B cell (primary cell): ENCODE measurements around the gene MYO18A. TPM values are rescaled to one million over a fixed set of nuclear protein-coding genes. Genes with fewer than 3 reads are reported as not detected.

ENCODE experiments used
- ATAC-seq: fragments of 200-7000 bp; cut with Tn5 transposase; one replicate; pipeline ENCODE4 v1.10.0; 2021; ENCODE audit warnings: low read depth, mild to moderate bottlenecking, moderate number of reproducible peaks, moderate library complexity
- CTCF ChIA-PET: fragments of 350-600 bp; sonication (Branson Sonifier 250); formaldehyde crosslinking; loops from one replicate; lab custom pipeline; 2021; ENCODE audit warnings: antibody characterized with exemption, inconsistent platforms; lab: Charles Lee
- POLR2A ChIA-PET: fragments of 350-600 bp; sonication (Branson Sonifier 250); formaldehyde crosslinking; loops from one replicate; lab custom pipeline; 2021; ENCODE audit warnings: antibody characterized with exemption; lab: Charles Lee
- DNase-seq: peaks from one replicate; pipeline ENCODE4 v3.0.0; 2013
- H2AFZ ChIP-seq: 2 replicates; pipeline ENCODE4 v1.6.1; 2012; ENCODE audit warnings: mild to moderate bottlenecking, low read depth, low read length; ENCODE audit not compliant: insufficient read depth, poor library complexity, severe bottlenecking
- H3K27ac ChIP-seq, 2 donors: 1 replicate in 1 of 2; 2 replicates in 1 of 2; pipeline ENCODE4 v1.5.1; 2012 to 2013; ENCODE audit warnings: low read length in 2 of 2, mild to moderate bottlenecking in 2 of 2, moderate library complexity in 1 of 2
- H3K27me3 ChIP-seq, 4 experiments: fragments of 200-600 bp in 1 of 4; sonication (generic) in 1 of 4; replicated peaks in 1 of 4; 1 replicate in 2 of 4; 2 replicates in 2 of 4; pipeline versions ENCODE4 v1.6.1 to v1.7.0; 2013 to 2016; ENCODE audit warnings: low read length in 3 of 4, mild to moderate bottlenecking in 2 of 4, mixed read lengths in 1 of 4, moderate library complexity in 1 of 4; ENCODE audit not compliant: insufficient read depth in 4 of 4, control insufficient read depth in 3 of 4; ENCODE audit errors: control extremely low read depth in 1 of 4
- H3K36me3 ChIP-seq, 2 experiments: replicated peaks in 1 of 2; 1 replicate in 1 of 2; 2 replicates in 1 of 2; pipeline versions ENCODE4 v1.6.1 to v1.7.1; 2013; ENCODE audit warnings: low read length in 1 of 2; ENCODE audit not compliant: insufficient read depth in 2 of 2, control insufficient read depth in 1 of 2; ENCODE audit errors: control extremely low read depth in 1 of 2, extremely low read depth in 1 of 2
- H3K4me1 ChIP-seq, 2 donors: fragments of 200-600 bp in 1 of 2; sonication (generic) in 1 of 2; 1 replicate in 1 of 2; 2 replicates in 1 of 2; pipeline versions ENCODE4 v1.5.1 to v1.6.1; 2013 to 2017; ENCODE audit warnings: low read length in 2 of 2; ENCODE audit not compliant: control insufficient read depth in 2 of 2, insufficient read depth in 2 of 2
- H3K4me2 ChIP-seq: replicated peaks from 2 replicates; pipeline ENCODE3; 2012; ENCODE audit warnings: mild to moderate bottlenecking, low read depth, low read length; ENCODE audit not compliant: poor library complexity, severe bottlenecking
- H3K4me3 ChIP-seq, 5 experiments: fragments of 200-600 bp in 1 of 5; sonication (generic) in 1 of 5; 1 replicate in 3 of 5; 2 replicates in 2 of 5; pipeline versions ENCODE4 v1.5.1 to v1.7.0; 2011 to 2016; ENCODE audit warnings: low read length in 4 of 5, mild to moderate bottlenecking in 4 of 5, low read depth in 2 of 5, control low read depth in 1 of 5, moderate library complexity in 1 of 5; ENCODE audit not compliant: insufficient read depth in 1 of 5; ENCODE audit errors: control extremely low read depth in 1 of 5, extremely low read depth in 1 of 5
- H3K79me2 ChIP-seq: fragments of 200-600 bp; sonication (generic); one replicate; pipeline ENCODE4 v1.6.0; 2016; ENCODE audit warnings: low read length; ENCODE audit not compliant: control insufficient read depth, insufficient read depth
- H3K9ac ChIP-seq: fragments of 200-600 bp; sonication (generic); 2 replicates; pipeline ENCODE4 v1.6.1; 2017; ENCODE audit warnings: mild to moderate bottlenecking, low read length, moderate library complexity
- H3K9me3 ChIP-seq, 3 donors: one replicate each; pipeline versions ENCODE4 v1.6.1 to v1.7.1; 2013; ENCODE audit warnings: low read length in 2 of 3; ENCODE audit not compliant: control insufficient read depth in 2 of 3, insufficient read depth in 1 of 3; ENCODE audit errors: control extremely low read depth in 1 of 3
- H4K20me1 ChIP-seq: 2 replicates; pipeline ENCODE4 v1.6.0; 2012; ENCODE audit warnings: mild to moderate bottlenecking, low read length; ENCODE audit not compliant: insufficient read depth, control insufficient read depth, poor library complexity, severe bottlenecking
- H3K27ac Mint-ChIP-seq: one replicate; pipeline ENCODE4 v1.8.0; 2021; ENCODE audit warnings: mixed read lengths
- H3K27me3 Mint-ChIP-seq: one replicate; pipeline ENCODE4 v1.8.0; 2021; ENCODE audit warnings: mixed read lengths
- H3K4me1 Mint-ChIP-seq: one replicate; pipeline ENCODE4 v1.8.0; 2021; ENCODE audit warnings: mixed read lengths
- H3K4me3 Mint-ChIP-seq: one replicate; pipeline ENCODE4 v1.8.0; 2021; ENCODE audit warnings: mixed read lengths
- H3K9me3 Mint-ChIP-seq: one replicate; pipeline ENCODE4 v1.8.0; 2022; ENCODE audit warnings: mixed read lengths; ENCODE audit not compliant: insufficient read depth
- CTCF ChIP-seq: fragments of 200-600 bp; IDR thresholded peaks from one replicate; pipeline ENCODE4 v1.8.0; 2022; ENCODE audit warnings: antibody characterized with exemption, mild to moderate bottlenecking
- EZH2 ChIP-seq: IDR thresholded peaks from 2 replicates; pipeline ENCODE4 v1.6.1; 2012; ENCODE audit warnings: borderline replicate concordance, low read depth, mild to moderate bottlenecking, moderate library complexity, low read length; ENCODE audit not compliant: insufficient read depth, poor library complexity, severe bottlenecking
- WGBS: methylation state at CpG from one replicate; pipeline ENCODE4 v1.1.5; 2013; ENCODE audit warnings: missing lambda C conversion rate; ENCODE audit not compliant: insufficient coverage; 5-methylcytosine and 5-hydroxymethylcytosine counted together
- intact Hi-C: fragments of 100-400 bp; cut with micrococcal nuclease; formaldehyde crosslinking; loops from one replicate; pipeline ENCODE4 v1.10.0; 2022
- polyA plus RNA-seq: library from polyadenylated mRNA; depleted of rRNA; stranded (reverse); fragments of >200 nt; gene quantifications from 2 replicates; pipeline ENCODE4 v1.2.3, GENCODE V29; 2012
- total RNA-seq, 2 donors: library from RNA; stranded (reverse); fragments of 120-200 nt in 1 of 2; gene quantifications; 1 replicate in 1 of 2; 2 replicates in 1 of 2; pipeline versions ENCODE4 v1.2.3 to v1.2.4, GENCODE V29; 2013 to 2022

Gene MYO18A
- total and polyA plus RNA-seq, 2 donors (not counting 1 experiment from before 2014, with no cell fraction given), result 72.2 to 155 TPM

DNA sequence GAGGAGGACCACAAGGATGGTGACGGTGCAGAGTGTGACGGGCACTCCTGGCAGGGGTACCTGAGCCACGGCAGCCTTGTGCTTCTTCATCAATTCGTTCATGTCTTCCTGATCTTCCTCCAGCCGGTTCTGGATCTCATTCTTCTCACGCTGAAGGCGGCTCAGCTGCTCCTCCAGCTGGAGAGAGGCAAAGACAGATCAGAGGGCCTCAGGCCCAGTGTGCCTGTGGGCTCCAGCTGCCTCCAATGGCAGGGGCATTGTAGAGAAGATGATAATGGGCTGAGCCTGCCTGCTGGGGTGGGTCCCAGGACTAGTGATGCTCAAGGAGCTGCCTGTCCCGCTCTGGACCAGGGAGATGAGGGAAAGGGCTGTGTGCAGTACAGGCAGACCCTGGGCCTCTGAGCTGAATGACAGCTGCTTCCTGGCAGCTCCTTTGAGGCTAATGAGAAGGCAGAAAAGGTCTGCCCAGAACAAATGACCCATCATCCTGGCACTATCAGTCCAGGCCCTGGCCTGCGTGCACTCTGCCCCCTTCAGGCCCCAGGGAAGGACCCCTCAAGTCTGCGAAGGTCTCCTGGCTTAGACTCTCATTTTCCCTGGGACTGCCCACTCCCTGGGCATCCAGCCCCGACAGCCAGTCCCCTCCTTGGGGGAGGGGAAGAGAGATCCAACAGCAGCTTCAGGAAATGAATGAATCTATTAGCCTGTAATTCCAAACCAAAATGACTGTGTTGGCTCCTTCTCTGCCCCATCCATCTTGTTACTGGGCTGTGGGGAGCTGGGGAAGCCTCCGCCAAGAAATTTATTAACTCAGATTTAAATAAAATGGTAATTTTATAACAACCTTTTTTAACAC lies 89.2 kb downstream of the MYO18A start:
- Histone ChIP-seq H3K36me3 (peaks cover 0 to 90% of the 10 kb centered on the region in 2 experiments), H2AFZ (no peak overlapping the region), H3K4me1 (no peaks in the 10 kb centered on the region), H3K27me3 (no peaks in the 10 kb centered on the region), H3K4me2 (no peak overlapping the region), H3K9me3 (no peaks in the 10 kb centered on the region), H4K20me1 (no peaks in the 10 kb centered on the region), H3K4me3 (no peak overlapping the region), H3K27ac (no peak overlapping the region), H3K79me2 (peaks cover 3% of the 10 kb centered on the region), H3K9ac (no peak overlapping the region)
- TF ChIP-seq EZH2, result no peak
- TF ChIP-seq CTCF, result no peak
- ATAC-seq (no peak), DNase-seq (no peak)
- ChIA-PET POLR2A (no interaction called here), CTCF (interaction anchor here (1.2 to 5.4 kb wide), 2 partner anchors 26 to 54 kb away, joined by 4 to 29 read pairs; no protein-coding TSS in a partner anchor)
- Mint-ChIP-seq H3K4me1 (no peaks in the 10 kb centered on the region), H3K4me3 (no peak overlapping the region), H3K27me3 (no peaks in the 10 kb centered on the region), H3K27ac (no peak overlapping the region), H3K9me3 (no peaks in the 10 kb centered on the region)
- intact Hi-C loops, result no loop called here
- 94% methylated on average over 9 of the region's 12 CpGs for WGBS

DNA sequence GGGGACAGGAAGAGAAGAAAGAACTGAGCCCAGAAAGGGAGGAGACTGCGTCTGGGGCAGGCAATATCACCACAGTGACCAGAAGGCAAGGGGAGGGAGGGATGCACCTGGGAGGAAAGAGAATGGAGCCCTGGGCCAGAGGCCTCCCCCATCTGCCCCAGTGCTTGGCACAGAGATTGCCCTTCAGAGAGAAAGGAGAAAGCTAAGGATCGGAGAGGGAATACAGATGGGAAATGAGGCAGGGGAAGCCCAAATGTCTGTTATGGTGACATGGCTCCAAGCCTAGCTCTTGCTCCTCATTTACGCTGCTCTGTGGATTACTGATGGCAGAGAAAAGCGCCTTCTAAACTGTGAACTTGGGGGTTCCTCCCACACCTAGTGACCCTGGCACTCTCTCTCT lies 90.1 kb downstream of the MYO18A start:
- H3K4me1 ChIP-seq, result no peaks in the 10 kb centered on the region
- no peaks in the 10 kb centered on the region for H4K20me1 ChIP-seq
- H3K9ac ChIP-seq, result no peak overlapping the region
- TF ChIP-seq CTCF, result no peak
- no peak for TF ChIP-seq EZH2
- no peak overlapping the region for H3K27ac ChIP-seq
- no peaks in the 10 kb centered on the region for H3K9me3 ChIP-seq
- no peak overlapping the region for H3K4me3 Mint-ChIP-seq
- no peak for ATAC-seq
- CTCF ChIA-PET, result interaction anchor here (0.9 to 5.4 kb wide), 2 partner anchors 27 to 125 kb away, joined by 4 to 29 read pairs; no protein-coding TSS in a partner anchor
- POLR2A ChIA-PET, result no interaction called here
- intact Hi-C loops, result no loop called here
- H3K79me2 ChIP-seq, result peaks cover 3% of the 10 kb centered on the region
- WGBS, result 80% methylated on average over 4 of the region's 4 CpGs
- no peaks in the 10 kb centered on the region for H3K9me3 Mint-ChIP-seq
- H2AFZ ChIP-seq, result no peak overlapping the region
- H3K4me3 ChIP-seq, result no peak overlapping the region
- peaks cover 0 to 91% of the 10 kb centered on the region in 2 experiments for H3K36me3 ChIP-seq
- H3K4me2 ChIP-seq, result no peak overlapping the region
- H3K4me1 Mint-ChIP-seq, result no peaks in the 10 kb centered on the region
- no peaks in the 10 kb centered on the region for H3K27me3 ChIP-seq
- H3K27me3 Mint-ChIP-seq, result no peaks in the 10 kb centered on the region
- DNase-seq, result no peak
- no peak overlapping the region for H3K27ac Mint-ChIP-seq
